ENCODE measurements around the gene FAHD2A.
"Not testable (repeated sequence)": the region's sequence is repeated elsewhere in the genome, so short reads cannot be mapped to it uniquely, and the experiment has no call there.

Gene FAHD2A

DNA sequence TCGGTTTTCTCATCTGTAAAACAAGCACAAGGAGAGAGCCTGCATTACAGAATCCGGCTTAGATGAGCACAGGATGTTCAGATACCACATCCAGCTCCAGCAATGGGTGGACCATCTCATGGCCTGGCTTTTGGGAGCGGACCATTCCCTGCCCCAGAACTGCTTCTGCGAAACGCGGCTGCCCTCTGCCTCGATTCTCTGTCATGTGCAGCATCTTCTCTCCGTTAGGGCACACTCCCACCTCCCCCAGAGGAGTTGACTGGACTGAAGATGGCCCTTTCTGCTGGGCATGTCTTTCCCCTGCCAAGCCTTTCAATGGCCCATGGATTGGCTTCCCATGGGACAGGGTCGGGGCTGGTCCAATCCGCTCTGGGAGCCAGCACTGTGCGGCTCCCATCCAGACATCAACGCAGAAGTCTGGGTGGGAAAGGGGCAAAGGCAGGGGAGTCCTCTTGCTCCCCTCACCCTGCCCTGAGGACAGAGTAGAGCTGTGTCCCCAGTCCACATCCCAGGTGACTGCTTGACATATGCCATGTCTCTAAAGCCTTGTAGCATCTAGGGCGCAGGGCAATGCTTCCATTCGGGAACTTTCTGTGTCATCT lies 14.3 kb upstream of the FAHD2A start:
- no peak for DNase-seq
- in situ Hi-C loops (cut with MboI; ENCODE audit: low pct_unique_long_range_greater_than_20kb, low sequenced_read_pairs) = no loop called here

GRCh38 chr2:95388856-95389244 lies 13.7 kb upstream of the FAHD2A start:
- in situ Hi-C loops (cut with MboI; ENCODE audit: low pct_unique_long_range_greater_than_20kb, low sequenced_read_pairs) = no loop called here
- DNase-seq = no peak

DNA sequence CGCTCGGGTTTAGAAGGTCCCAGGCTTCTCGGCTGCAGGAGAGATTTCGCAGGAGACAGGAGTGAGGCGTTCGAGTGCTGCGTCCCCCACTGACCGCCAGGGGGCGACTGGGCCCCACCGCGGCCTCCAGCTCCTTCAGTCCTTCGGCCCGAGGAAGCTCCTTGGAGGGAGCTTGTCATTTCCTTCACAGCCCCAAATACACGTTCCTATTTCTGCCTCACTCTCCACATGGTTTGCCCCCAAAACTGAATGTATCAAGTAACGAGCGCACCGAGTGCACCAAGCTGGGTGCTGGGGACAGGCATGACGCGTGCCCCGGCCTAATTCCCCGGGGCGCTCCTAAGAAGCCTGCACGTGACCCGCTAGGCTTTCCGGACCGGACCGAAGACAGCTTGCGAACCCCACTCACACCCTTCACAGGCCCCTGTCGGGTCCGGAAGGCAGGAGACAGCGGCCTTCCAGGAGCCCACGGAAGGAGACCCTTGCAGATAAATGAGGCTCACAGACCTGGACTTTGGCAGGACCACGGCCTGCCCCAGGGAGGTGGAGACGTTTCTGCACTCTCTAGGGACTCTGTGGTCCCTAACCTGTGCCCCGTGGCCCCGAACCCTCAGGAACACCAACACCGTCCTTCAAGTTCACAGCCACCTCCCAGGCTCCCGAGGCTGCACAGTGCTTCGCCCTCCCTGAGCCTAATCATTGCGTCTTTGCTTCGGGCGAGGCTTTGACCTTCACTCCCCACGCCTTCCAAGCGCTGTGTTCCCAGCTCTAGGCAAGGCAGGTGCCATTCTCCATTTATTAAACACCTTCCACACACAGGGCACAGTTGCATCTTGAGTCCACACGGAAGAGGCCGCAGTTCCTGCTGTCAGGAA lies 13.0 kb upstream of the FAHD2A start:
- peak; percentile 73 for DNase-seq
- in situ Hi-C loops (cut with MboI; ENCODE audit: low pct_unique_long_range_greater_than_20kb, low sequenced_read_pairs) = no loop called here

- no peak for DNase-seq
- in situ Hi-C loops (cut with MboI; ENCODE audit: low pct_unique_long_range_greater_than_20kb, low sequenced_read_pairs) = no loop called here
Observed at GRCh38 chr2:95390272-95390880, 12.1 kb upstream of the FAHD2A start.

GRCh38 chr2:95390881-95391321 lies 11.6 kb upstream of the FAHD2A start:
- no peak for DNase-seq
- in situ Hi-C loops (cut with MboI; ENCODE audit: low pct_unique_long_range_greater_than_20kb, low sequenced_read_pairs) = no loop called here

GRCh38 chr2:95391641-95392310 lies 10.7 kb upstream of the FAHD2A start:
- no peak for DNase-seq
- in situ Hi-C loops (cut with MboI; ENCODE audit: low pct_unique_long_range_greater_than_20kb, low sequenced_read_pairs) = no loop called here

- no peak for DNase-seq
- in situ Hi-C loops (cut with MboI; ENCODE audit: low pct_unique_long_range_greater_than_20kb, low sequenced_read_pairs) = no loop called here
Observed at GRCh38 chr2:95392320-95392719, 10.2 kb upstream of the FAHD2A start.

DNA sequence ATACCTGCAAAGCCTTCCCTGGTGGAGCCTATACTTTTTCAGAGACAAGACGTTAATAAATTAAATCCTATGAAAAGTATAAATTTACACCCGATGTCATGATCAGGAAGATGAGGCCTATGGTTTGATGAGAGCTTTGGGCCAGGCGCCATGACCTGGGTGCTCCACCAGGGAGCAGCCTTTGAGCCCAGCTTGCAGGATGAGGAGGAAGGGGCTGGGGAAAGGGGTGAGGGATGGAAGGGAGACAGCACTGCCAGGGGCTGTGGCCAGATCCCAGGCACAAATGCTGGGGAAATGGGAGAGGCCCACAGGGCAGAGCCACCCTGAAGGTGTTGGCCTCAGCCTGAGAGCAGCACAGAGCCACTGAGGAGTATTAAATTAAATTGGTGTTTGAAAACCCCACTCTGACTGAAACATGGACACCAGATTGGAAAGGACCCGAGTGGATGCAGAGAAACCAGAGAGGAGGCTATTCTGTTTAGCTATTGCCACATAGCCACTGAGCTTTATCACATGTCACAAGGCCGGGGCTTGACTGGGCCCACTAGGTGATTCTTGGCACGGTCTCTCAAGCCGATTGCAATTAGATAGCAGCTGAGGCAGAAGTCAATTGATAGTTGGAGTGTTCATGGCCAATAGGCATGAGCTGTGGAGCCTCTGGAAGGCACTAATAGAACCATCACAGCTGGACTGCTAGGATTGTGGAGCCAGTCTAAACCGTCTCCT lies 9.6 kb upstream of the FAHD2A start:
- DNase-seq = no peak
- in situ Hi-C loops (cut with MboI; ENCODE audit: low pct_unique_long_range_greater_than_20kb, low sequenced_read_pairs) = no loop called here

DNA sequence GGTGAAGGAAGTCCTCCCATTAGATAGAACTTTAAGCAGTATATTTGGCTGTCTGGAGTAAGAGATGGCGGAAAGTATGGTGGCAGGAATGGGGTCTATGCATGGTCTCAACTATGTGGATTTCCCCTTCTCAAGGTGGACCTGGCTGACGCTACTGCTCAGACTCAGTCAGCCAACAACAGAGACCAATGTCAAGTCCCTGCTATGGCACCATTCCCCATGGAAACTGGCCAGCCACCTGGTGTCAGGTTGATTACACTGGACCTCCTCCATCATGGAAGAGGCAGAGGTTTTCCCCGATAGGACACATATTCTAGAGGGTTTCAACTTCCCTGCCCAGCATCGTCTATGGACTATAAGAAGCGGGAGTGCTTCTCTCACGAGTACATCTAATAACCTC lies 8.6 kb upstream of the FAHD2A start:
- in situ Hi-C loops (cut with MboI; ENCODE audit: low pct_unique_long_range_greater_than_20kb, low sequenced_read_pairs) = no loop called here
- no peak for DNase-seq

DNA sequence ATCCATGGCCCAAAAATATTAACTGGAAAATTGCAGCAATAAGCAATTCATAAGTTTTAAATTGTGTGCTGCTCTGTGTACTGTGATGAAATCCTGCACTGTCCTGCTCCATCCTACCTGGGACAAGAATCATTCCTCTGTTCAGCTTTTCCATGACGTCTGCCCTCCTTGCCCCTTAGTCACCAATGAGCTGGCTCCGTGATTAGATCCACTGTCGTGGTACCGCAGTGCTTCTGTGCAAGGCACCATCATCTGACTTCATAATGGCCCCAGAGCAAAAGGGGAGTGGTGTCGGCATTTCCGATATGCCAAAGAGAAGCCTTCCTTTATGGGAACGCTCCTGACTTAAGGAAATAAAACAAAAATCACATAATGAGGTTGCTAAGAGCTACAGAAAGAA lies 3.4 kb upstream of the FAHD2A start:
- DNase-seq = no peak
- in situ Hi-C loops (cut with MboI; ENCODE audit: low pct_unique_long_range_greater_than_20kb, low sequenced_read_pairs) = no loop called here

DNA sequence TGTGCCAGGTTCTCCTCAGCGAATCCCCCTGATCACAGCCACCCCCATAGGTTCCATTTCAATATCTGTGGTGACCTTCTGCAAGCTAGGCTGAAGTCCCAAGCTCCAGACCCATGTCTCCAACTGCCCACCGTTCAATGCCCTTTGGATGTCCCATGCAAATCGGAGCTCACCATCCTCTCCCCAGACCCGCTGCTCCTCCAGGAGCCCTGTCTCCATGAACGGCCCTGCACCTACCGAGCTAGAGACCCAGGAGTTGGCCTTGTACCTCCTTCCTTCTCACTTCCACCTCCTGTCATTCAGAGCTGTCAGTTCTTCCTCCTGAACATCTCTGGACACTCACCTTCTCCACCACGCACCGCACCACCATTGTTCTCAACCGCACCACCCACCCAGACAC lies 1.0 kb upstream of the FAHD2A start:
- in situ Hi-C loops (cut with MboI; ENCODE audit: low pct_unique_long_range_greater_than_20kb, low sequenced_read_pairs) = no loop called here
- DNase-seq = no peak

DNA sequence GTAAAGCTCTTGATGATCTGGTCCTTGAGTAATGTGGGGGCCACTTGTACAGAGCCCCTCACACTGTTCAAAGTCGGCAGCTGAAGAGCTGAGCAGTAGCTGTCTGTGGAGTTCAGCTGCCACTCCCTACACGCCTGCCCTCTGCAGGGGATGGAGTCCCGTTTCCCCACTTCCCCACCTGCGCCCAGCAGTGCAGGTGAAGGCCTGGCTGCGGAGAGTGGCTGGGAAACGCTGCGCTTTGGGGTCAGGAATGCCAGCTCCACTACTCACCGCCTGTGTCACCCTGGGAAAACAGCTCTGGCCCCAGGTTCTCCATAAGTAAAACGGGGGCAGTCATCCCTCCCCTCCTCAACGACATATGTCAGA lies 521 bp upstream of the FAHD2A start:
- DNase-seq; in situ Hi-C loops (cut with MboI; ENCODE audit: low pct_unique_long_range_greater_than_20kb, low sequenced_read_pairs): not testable (repeated sequence)

DNA sequence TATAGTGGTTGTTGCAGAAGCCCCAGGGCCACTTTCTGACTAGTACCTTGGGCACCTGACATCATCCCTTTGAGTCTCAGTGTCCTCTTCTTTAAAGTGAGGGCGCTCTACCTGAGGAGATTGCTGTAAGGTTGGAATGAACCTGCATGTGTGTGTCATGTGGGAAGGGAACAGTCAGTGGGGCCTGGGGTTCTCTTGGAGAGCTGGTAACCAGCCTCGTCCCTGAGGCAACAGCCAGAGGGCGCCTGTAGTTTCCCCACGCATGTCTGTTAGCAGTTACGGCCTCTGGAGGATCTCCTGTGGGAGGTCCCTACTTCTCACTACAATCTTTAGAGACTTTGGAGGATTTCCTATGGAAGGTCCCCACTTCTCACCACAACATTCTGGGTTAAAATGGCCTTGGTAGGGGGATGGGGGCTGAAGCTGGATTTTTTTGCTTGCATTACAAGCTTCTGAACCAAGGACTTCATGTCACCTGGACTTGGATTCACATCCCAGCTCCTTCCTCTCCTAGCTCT lies 755 bp downstream of the FAHD2A start:
- peak; percentile 63 for DNase-seq
- in situ Hi-C loops (cut with MboI; ENCODE audit: low pct_unique_long_range_greater_than_20kb, low sequenced_read_pairs) = not testable (repeated sequence)

DNA sequence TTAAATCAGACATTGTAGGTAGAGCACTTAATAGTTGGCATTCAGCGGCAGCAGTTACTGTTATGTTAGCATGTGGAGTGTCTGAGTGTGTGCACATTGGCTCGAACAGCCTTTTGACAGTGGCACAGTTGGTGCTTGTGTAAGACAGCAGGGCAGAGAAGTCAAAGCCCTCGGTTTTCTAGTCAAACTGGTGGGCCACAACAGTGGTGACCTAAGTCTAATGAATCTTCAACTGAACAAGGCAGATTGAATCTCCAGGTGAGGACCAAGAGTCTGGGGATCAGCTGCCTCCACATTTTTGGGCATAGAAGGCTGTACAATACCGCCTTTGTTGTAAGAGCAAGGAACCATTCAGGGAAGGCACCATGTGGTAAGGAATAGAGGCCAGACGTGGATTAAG lies 1.3 kb downstream of the FAHD2A start:
- in situ Hi-C loops (cut with MboI; ENCODE audit: low pct_unique_long_range_greater_than_20kb, low sequenced_read_pairs); DNase-seq: not testable (repeated sequence)

DNA sequence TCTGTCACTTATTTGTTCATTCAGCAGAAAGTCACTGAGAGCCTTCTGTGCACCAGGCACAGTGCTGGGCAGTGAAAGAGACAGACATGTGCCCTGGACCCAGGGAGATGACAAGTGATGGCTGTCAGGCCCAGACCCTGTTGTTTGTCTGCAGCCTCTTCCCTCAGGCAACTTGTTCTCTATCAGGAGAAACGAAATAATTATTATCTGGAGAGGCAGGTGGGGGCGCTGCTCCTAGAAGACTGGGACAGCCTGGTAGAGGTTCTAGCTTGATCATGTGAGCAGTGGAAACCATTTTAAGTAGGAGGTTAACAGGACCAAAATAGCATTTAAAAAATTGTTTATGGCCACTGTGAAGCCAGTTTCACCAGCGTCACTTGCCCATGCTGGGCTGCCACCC lies 2.2 kb downstream of the FAHD2A start:
- in situ Hi-C loops (cut with MboI; ENCODE audit: low pct_unique_long_range_greater_than_20kb, low sequenced_read_pairs); DNase-seq: not testable (repeated sequence)

- in situ Hi-C loops (cut with MboI; ENCODE audit: low pct_unique_long_range_greater_than_20kb, low sequenced_read_pairs); DNase-seq: not testable (repeated sequence)
Observed at GRCh38 chr2:95411239-95411638, 8.7 kb downstream of the FAHD2A start.

- in situ Hi-C loops (cut with MboI; ENCODE audit: low pct_unique_long_range_greater_than_20kb, low sequenced_read_pairs) = not testable (repeated sequence)
- peak; percentile 67 for DNase-seq
Observed at GRCh38 chr2:95414015-95414594, 11.6 kb downstream of the FAHD2A start.

- in situ Hi-C loops (cut with MboI; ENCODE audit: low pct_unique_long_range_greater_than_20kb, low sequenced_read_pairs); DNase-seq: not testable (repeated sequence)
Observed at GRCh38 chr2:95415138-95415537, 12.6 kb downstream of the FAHD2A start.

DNA sequence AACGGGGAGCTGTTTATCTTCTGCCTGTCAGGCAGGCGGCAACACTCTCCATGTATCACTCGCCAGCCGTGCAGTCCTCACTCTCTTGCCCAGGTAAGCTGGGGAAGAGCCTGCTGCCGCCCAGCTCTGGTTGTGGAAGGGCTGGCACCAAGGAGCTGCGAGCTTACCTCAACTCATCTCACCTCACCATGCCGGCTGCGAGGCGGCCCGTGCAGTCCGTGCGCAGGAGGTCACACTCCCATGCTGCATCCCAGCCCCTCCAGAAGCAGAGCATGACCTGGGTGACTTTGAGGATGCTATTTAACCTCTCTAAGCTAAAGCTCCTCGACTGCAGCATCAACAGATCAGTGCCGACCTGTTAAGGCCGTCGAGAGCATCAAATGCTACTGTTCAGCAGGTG lies 13.1 kb downstream of the FAHD2A start:
- DNase-seq; in situ Hi-C loops (cut with MboI; ENCODE audit: low pct_unique_long_range_greater_than_20kb, low sequenced_read_pairs): not testable (repeated sequence)

All from KBM-7 (cell line).